B cell (primary cell): ENCODE results near the gene NUCKS1.

Experiments used
- EZH2 ChIP-seq: IDR thresholded peaks from 2 replicates; pipeline ENCODE4 v1.6.1; 2012; ENCODE audit warnings: borderline replicate concordance, low read depth, mild to moderate bottlenecking, moderate library complexity, low read length; ENCODE audit not compliant: insufficient read depth, poor library complexity, severe bottlenecking
- TF ChIP-seq, protein P1 (sequence below): fragments of 200-600 bp; IDR thresholded peaks from one replicate; pipeline ENCODE4 v1.8.0; 2022; ENCODE audit warnings: antibody characterized with exemption, mild to moderate bottlenecking

DNA sequence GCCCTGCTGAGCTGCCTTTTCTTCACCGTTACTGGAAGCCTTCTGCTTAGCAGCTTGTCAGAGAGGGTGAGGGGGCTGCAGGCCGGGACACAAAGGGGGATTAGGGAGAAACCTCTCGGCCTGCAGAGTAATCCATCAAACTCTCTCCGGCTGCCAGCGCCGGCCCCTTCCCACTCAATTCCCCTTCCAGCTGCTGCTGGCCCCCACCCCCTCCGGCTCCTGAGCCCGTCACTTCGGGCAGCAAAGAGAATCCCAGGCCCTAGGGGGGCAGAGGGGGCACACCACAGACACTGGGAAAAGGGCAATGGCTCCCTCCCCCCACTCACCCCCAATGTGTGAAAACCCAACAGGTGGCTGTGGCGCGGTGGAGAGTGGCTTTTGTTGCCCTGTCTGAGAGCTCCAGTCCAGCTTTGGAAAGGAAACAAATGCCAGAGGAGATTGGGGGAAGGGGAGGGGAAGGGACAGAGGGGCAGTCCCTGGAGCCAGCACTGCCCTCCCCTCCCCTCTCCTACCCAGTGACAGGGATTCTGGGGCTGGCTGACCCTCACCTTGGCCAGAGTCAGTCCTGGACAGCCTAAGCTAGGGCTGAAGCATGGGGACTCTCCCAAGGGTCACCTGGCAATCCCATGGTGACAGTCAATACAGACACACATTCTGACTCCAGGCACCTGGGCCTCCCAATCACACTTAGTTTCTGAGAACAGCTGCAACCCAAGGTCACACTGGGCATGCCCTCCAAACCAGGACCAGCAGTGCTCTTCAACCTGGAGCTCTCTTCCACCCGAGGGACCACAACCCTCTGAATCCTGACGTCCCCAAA is 79.2 kb downstream of the NUCKS1 start:
- no peak for TF ChIP-seq EZH2
- TF ChIP-seq, protein P1, sequence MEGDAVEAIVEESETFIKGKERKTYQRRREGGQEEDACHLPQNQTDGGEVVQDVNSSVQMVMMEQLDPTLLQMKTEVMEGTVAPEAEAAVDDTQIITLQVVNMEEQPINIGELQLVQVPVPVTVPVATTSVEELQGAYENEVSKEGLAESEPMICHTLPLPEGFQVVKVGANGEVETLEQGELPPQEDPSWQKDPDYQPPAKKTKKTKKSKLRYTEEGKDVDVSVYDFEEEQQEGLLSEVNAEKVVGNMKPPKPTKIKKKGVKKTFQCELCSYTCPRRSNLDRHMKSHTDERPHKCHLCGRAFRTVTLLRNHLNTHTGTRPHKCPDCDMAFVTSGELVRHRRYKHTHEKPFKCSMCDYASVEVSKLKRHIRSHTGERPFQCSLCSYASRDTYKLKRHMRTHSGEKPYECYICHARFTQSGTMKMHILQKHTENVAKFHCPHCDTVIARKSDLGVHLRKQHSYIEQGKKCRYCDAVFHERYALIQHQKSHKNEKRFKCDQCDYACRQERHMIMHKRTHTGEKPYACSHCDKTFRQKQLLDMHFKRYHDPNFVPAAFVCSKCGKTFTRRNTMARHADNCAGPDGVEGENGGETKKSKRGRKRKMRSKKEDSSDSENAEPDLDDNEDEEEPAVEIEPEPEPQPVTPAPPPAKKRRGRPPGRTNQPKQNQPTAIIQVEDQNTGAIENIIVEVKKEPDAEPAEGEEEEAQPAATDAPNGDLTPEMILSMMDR: no peak
